B cell (primary cell): ENCODE data around the gene FBF1. TPM values are rescaled to one million over a fixed set of nuclear protein-coding genes. Genes with fewer than 3 reads are reported as not detected.

Experiments
- ATAC-seq: fragments of 200-7000 bp; cut with Tn5 transposase; one replicate; pipeline ENCODE4 v1.10.0; 2021; ENCODE audit warnings: low read depth, mild to moderate bottlenecking, moderate number of reproducible peaks, moderate library complexity
- CTCF ChIA-PET: fragments of 350-600 bp; sonication (Branson Sonifier 250); formaldehyde crosslinking; loops from one replicate; lab custom pipeline; 2021; ENCODE audit warnings: antibody characterized with exemption, inconsistent platforms; lab: Charles Lee
- POLR2A ChIA-PET: fragments of 350-600 bp; sonication (Branson Sonifier 250); formaldehyde crosslinking; loops from one replicate; lab custom pipeline; 2021; ENCODE audit warnings: antibody characterized with exemption; lab: Charles Lee
- DNase-seq: peaks from one replicate; pipeline ENCODE4 v3.0.0; 2013
- H2AFZ ChIP-seq: 2 replicates; pipeline ENCODE4 v1.6.1; 2012; ENCODE audit warnings: mild to moderate bottlenecking, low read depth, low read length; ENCODE audit not compliant: insufficient read depth, poor library complexity, severe bottlenecking
- H3K27ac ChIP-seq, 2 donors: 1 replicate in 1 of 2; 2 replicates in 1 of 2; pipeline ENCODE4 v1.5.1; 2012 to 2013; ENCODE audit warnings: low read length in 2 of 2, mild to moderate bottlenecking in 2 of 2, moderate library complexity in 1 of 2
- H3K27me3 ChIP-seq, 4 experiments: fragments of 200-600 bp in 1 of 4; sonication (generic) in 1 of 4; replicated peaks in 1 of 4; 1 replicate in 2 of 4; 2 replicates in 2 of 4; pipeline versions ENCODE4 v1.6.1 to v1.7.0; 2013 to 2016; ENCODE audit warnings: low read length in 3 of 4, mild to moderate bottlenecking in 2 of 4, mixed read lengths in 1 of 4, moderate library complexity in 1 of 4; ENCODE audit not compliant: insufficient read depth in 4 of 4, control insufficient read depth in 3 of 4; ENCODE audit errors: control extremely low read depth in 1 of 4
- H3K36me3 ChIP-seq, 2 experiments: replicated peaks in 1 of 2; 1 replicate in 1 of 2; 2 replicates in 1 of 2; pipeline versions ENCODE4 v1.6.1 to v1.7.1; 2013; ENCODE audit warnings: low read length in 1 of 2; ENCODE audit not compliant: insufficient read depth in 2 of 2, control insufficient read depth in 1 of 2; ENCODE audit errors: control extremely low read depth in 1 of 2, extremely low read depth in 1 of 2
- H3K4me1 ChIP-seq, 2 donors: fragments of 200-600 bp in 1 of 2; sonication (generic) in 1 of 2; 1 replicate in 1 of 2; 2 replicates in 1 of 2; pipeline versions ENCODE4 v1.5.1 to v1.6.1; 2013 to 2017; ENCODE audit warnings: low read length in 2 of 2; ENCODE audit not compliant: control insufficient read depth in 2 of 2, insufficient read depth in 2 of 2
- H3K4me2 ChIP-seq: replicated peaks from 2 replicates; pipeline ENCODE3; 2012; ENCODE audit warnings: mild to moderate bottlenecking, low read depth, low read length; ENCODE audit not compliant: poor library complexity, severe bottlenecking
- H3K4me3 ChIP-seq, 5 experiments: fragments of 200-600 bp in 1 of 5; sonication (generic) in 1 of 5; 1 replicate in 3 of 5; 2 replicates in 2 of 5; pipeline versions ENCODE4 v1.5.1 to v1.7.0; 2011 to 2016; ENCODE audit warnings: low read length in 4 of 5, mild to moderate bottlenecking in 4 of 5, low read depth in 2 of 5, control low read depth in 1 of 5, moderate library complexity in 1 of 5; ENCODE audit not compliant: insufficient read depth in 1 of 5; ENCODE audit errors: control extremely low read depth in 1 of 5, extremely low read depth in 1 of 5
- H3K79me2 ChIP-seq: fragments of 200-600 bp; sonication (generic); one replicate; pipeline ENCODE4 v1.6.0; 2016; ENCODE audit warnings: low read length; ENCODE audit not compliant: control insufficient read depth, insufficient read depth
- H3K9ac ChIP-seq: fragments of 200-600 bp; sonication (generic); 2 replicates; pipeline ENCODE4 v1.6.1; 2017; ENCODE audit warnings: mild to moderate bottlenecking, low read length, moderate library complexity
- H3K9me3 ChIP-seq, 3 donors: one replicate each; pipeline versions ENCODE4 v1.6.1 to v1.7.1; 2013; ENCODE audit warnings: low read length in 2 of 3; ENCODE audit not compliant: control insufficient read depth in 2 of 3, insufficient read depth in 1 of 3; ENCODE audit errors: control extremely low read depth in 1 of 3
- H4K20me1 ChIP-seq: 2 replicates; pipeline ENCODE4 v1.6.0; 2012; ENCODE audit warnings: mild to moderate bottlenecking, low read length; ENCODE audit not compliant: insufficient read depth, control insufficient read depth, poor library complexity, severe bottlenecking
- H3K27ac Mint-ChIP-seq: one replicate; pipeline ENCODE4 v1.8.0; 2021; ENCODE audit warnings: mixed read lengths
- H3K27me3 Mint-ChIP-seq: one replicate; pipeline ENCODE4 v1.8.0; 2021; ENCODE audit warnings: mixed read lengths
- H3K4me1 Mint-ChIP-seq: one replicate; pipeline ENCODE4 v1.8.0; 2021; ENCODE audit warnings: mixed read lengths
- H3K4me3 Mint-ChIP-seq: one replicate; pipeline ENCODE4 v1.8.0; 2021; ENCODE audit warnings: mixed read lengths
- H3K9me3 Mint-ChIP-seq: one replicate; pipeline ENCODE4 v1.8.0; 2022; ENCODE audit warnings: mixed read lengths; ENCODE audit not compliant: insufficient read depth
- EZH2 ChIP-seq: IDR thresholded peaks from 2 replicates; pipeline ENCODE4 v1.6.1; 2012; ENCODE audit warnings: borderline replicate concordance, low read depth, mild to moderate bottlenecking, moderate library complexity, low read length; ENCODE audit not compliant: insufficient read depth, poor library complexity, severe bottlenecking
- WGBS: methylation state at CpG from one replicate; pipeline ENCODE4 v1.1.5; 2013; ENCODE audit warnings: missing lambda C conversion rate; ENCODE audit not compliant: insufficient coverage; 5-methylcytosine and 5-hydroxymethylcytosine counted together
- intact Hi-C: fragments of 100-400 bp; cut with micrococcal nuclease; formaldehyde crosslinking; loops from one replicate; pipeline ENCODE4 v1.10.0; 2022
- polyA plus RNA-seq: library from polyadenylated mRNA; depleted of rRNA; stranded (reverse); fragments of >200 nt; gene quantifications from 2 replicates; pipeline ENCODE4 v1.2.3, GENCODE V29; 2012
- total RNA-seq, 2 donors: library from RNA; stranded (reverse); fragments of 120-200 nt in 1 of 2; gene quantifications; 1 replicate in 1 of 2; 2 replicates in 1 of 2; pipeline versions ENCODE4 v1.2.3 to v1.2.4, GENCODE V29; 2013 to 2022
- TF ChIP-seq, protein P1 (sequence below): fragments of 200-600 bp; IDR thresholded peaks from one replicate; pipeline ENCODE4 v1.8.0; 2022; ENCODE audit warnings: antibody characterized with exemption, mild to moderate bottlenecking

FBF1 gene
- total and polyA plus RNA-seq, 2 donors (not counting 1 experiment from before 2014, with no cell fraction given): 21.6 to 31.5 TPM

DNA sequence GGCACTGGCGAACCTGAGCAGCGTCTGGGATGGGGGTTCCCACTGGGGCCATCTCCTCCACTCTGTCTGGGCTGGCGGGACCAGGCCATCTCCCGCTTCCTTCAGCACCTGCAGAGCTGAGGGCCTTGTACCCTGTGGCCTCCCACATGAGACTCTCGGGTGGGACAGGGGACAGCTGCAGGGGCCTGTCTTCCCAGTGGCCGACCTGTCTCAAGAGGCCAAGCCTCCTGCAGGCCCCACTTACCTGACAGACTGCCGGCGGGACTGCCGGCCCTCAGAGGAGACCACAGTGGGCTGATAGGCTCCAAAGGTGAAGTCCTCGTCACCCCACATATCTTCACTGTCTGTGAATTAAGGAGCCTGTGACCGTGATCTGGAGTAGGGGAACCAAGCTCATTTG, 15.7 kb downstream of the FBF1 start:
- H3K27me3 ChIP-seq: no peaks in the 10 kb centered on the region
- no peak for TF ChIP-seq EZH2
- TF ChIP-seq, protein P1, sequence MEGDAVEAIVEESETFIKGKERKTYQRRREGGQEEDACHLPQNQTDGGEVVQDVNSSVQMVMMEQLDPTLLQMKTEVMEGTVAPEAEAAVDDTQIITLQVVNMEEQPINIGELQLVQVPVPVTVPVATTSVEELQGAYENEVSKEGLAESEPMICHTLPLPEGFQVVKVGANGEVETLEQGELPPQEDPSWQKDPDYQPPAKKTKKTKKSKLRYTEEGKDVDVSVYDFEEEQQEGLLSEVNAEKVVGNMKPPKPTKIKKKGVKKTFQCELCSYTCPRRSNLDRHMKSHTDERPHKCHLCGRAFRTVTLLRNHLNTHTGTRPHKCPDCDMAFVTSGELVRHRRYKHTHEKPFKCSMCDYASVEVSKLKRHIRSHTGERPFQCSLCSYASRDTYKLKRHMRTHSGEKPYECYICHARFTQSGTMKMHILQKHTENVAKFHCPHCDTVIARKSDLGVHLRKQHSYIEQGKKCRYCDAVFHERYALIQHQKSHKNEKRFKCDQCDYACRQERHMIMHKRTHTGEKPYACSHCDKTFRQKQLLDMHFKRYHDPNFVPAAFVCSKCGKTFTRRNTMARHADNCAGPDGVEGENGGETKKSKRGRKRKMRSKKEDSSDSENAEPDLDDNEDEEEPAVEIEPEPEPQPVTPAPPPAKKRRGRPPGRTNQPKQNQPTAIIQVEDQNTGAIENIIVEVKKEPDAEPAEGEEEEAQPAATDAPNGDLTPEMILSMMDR: no peak
- ChIA-PET CTCF (interaction anchor here (0.8 to 1.0 kb wide), 2 partner anchors 78 to 89 kb away, joined by 3 read pairs; no protein-coding TSS in a partner anchor), POLR2A (no interaction called here)
- no peak overlapping the region for H2AFZ ChIP-seq
- H3K9me3 ChIP-seq: no peaks in the 10 kb centered on the region
- Mint-ChIP-seq H3K27ac (no peak overlapping the region), H3K4me3 (no peak overlapping the region), H3K9me3 (no peaks in the 10 kb centered on the region), H3K4me1 (no peaks in the 10 kb centered on the region), H3K27me3 (no peaks in the 10 kb centered on the region)
- H3K9ac ChIP-seq: no peak overlapping the region
- intact Hi-C loops: no loop called here
- H3K79me2 ChIP-seq: no peaks in the 10 kb centered on the region
- H3K4me2 ChIP-seq: no peak overlapping the region
- ATAC-seq (no peak), DNase-seq (no peak)
- no peak overlapping the region for H3K27ac ChIP-seq
- no peak overlapping the region for H3K4me3 ChIP-seq
- no peaks in the 10 kb centered on the region for H3K4me1 ChIP-seq
- H4K20me1 ChIP-seq: no peaks in the 10 kb centered on the region
- no peaks in the 10 kb centered on the region for H3K36me3 ChIP-seq
- 94% methylated on average over 9 of the region's 11 CpGs for WGBS

DNA sequence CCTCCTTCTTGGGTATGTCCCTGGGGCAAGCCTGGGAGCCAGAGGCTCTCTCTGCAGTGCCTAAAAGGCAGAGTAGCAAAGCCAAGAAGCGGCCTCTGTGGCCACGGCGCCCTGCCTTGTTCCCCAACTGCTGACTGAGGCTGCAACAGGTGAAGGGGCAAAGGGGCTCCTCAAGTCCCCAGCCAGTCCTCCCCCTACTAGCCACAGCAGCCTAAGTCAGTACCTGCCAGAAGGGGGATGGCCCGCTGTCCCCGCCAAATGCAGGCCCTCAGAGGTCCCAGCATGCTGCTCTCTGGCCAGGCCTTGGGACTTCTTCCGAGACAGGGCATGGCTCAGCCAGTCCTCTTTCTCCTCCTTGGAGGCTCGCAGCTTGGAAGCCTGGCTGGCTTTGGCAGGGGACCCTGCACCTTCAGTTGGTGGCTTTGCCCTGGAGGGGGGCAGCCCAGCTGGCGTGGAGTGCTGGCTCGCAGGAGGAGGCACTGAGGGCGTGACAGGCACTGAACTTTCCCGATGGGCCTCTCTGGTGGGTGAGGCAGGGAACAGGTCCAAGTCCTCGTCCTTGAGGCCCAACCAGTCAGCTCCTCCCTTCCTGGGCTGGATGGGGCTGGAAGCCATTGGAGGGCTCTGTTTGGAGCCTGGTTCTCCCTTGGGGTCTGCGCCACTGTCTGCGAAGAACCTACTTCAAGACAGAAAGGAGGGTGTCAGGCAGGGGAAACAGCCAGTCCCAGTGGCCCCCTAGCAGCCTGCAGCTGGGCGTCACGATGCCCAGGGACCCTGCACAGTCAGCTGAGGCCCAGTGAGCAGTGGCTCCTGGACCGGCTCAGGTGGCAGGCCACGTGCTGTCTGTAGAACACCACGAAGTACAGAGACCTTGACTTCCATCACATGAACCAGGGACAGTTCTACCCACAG, 17.6 kb downstream of the FBF1 start:
- 94% methylated on average over 19 of the region's 19 CpGs for WGBS

More for the DNA sequence above, 17.6 kb downstream of the FBF1 start:
- intact Hi-C loops: no loop called here
- no peak overlapping the region for H2AFZ ChIP-seq
- peaks cover 0 to 4% of the 10 kb centered on the region in 2 experiments for H3K36me3 ChIP-seq
- H3K4me1 ChIP-seq: no peaks in the 10 kb centered on the region
- ChIA-PET CTCF (no interaction called here), POLR2A (no interaction called here)
- H4K20me1 ChIP-seq: no peaks in the 10 kb centered on the region
- no peaks in the 10 kb centered on the region for H3K9me3 Mint-ChIP-seq
- H3K27ac Mint-ChIP-seq: no peak overlapping the region
- H3K27ac ChIP-seq: no peak overlapping the region
- no peak overlapping the region for H3K4me3 ChIP-seq
- H3K27me3 ChIP-seq: no peaks in the 10 kb centered on the region
- ATAC-seq (no peak), DNase-seq (no peak)
- TF ChIP-seq, protein P1: no peak
- no peak for TF ChIP-seq EZH2
- no peaks in the 10 kb centered on the region for H3K9me3 ChIP-seq
- no peaks in the 10 kb centered on the region for H3K79me2 ChIP-seq
- no peak overlapping the region for H3K4me3 Mint-ChIP-seq
- H3K27me3 Mint-ChIP-seq: no peaks in the 10 kb centered on the region
- H3K4me2 ChIP-seq: no peak overlapping the region
- no peaks in the 10 kb centered on the region for H3K4me1 Mint-ChIP-seq
- H3K9ac ChIP-seq: no peak overlapping the region
